Adipocyte (in vitro differentiated cells): ENCODE results near the gene INPP4A.

Experiments used
- DNase-seq: peaks from one replicate; pipeline ENCODE4 v3.0.0-alpha.2; 2015; ENCODE audit warnings: low read depth
- H3K27me3 ChIP-seq: replicated peaks from 2 replicates; pipeline ENCODE4 v1.7.0; 2013; ENCODE audit warnings: mild to moderate bottlenecking, low read length, moderate library complexity; ENCODE audit not compliant: control insufficient read depth, insufficient read depth
- H3K36me3 ChIP-seq: 2 replicates; pipeline ENCODE4 v1.7.0; 2013; ENCODE audit warnings: low read length, mild to moderate bottlenecking, moderate library complexity; ENCODE audit not compliant: control insufficient read depth, insufficient read depth, severe bottlenecking
- H3K4me1 ChIP-seq: 2 replicates; pipeline ENCODE4 v1.7.0; 2013; ENCODE audit warnings: mild to moderate bottlenecking, low read length, moderate library complexity; ENCODE audit not compliant: control insufficient read depth, insufficient read depth
- H3K4me3 ChIP-seq: 2 replicates; pipeline ENCODE4 v1.7.0; 2013; ENCODE audit warnings: mild to moderate bottlenecking, low read length, moderate library complexity
- H3K9ac ChIP-seq: 2 replicates; pipeline ENCODE4 v1.7.0; 2013; ENCODE audit warnings: mild to moderate bottlenecking, low read length, moderate library complexity
- H3K9me3 ChIP-seq: 2 replicates; pipeline ENCODE4 v1.7.0; 2013; ENCODE audit warnings: mild to moderate bottlenecking, low read length, moderate library complexity; ENCODE audit not compliant: control insufficient read depth

The INPP4A gene

GRCh38 chr2:98463551-98463971 lies 18.9 kb downstream of the INPP4A start:
- Histone ChIP-seq H3K4me3 (no peak overlapping the region), H3K4me1 (peaks cover 7% of the 10 kb centered on the region), H3K9me3 (no peaks in the 10 kb centered on the region), H3K27me3 (no peaks in the 10 kb centered on the region), H3K36me3 (no peaks in the 10 kb centered on the region), H3K9ac (no peak overlapping the region)
- DNase-seq, result no peak

GRCh38 chr2:98463988-98464771 lies 19.5 kb downstream of the INPP4A start:
- Histone ChIP-seq H3K36me3 (no peaks in the 10 kb centered on the region), H3K9me3 (no peaks in the 10 kb centered on the region), H3K4me1 (peaks cover 7% of the 10 kb centered on the region), H3K9ac (no peak overlapping the region), H3K27me3 (no peaks in the 10 kb centered on the region), H3K4me3 (no peak overlapping the region)
- no peak for DNase-seq

GRCh38 chr2:98464772-98465310 lies 20.2 kb downstream of the INPP4A start:
- DNase-seq, result no peak
- Histone ChIP-seq H3K4me3 (no peak overlapping the region), H3K27me3 (no peaks in the 10 kb centered on the region), H3K9me3 (no peaks in the 10 kb centered on the region), H3K9ac (no peak overlapping the region), H3K36me3 (no peaks in the 10 kb centered on the region), H3K4me1 (peaks cover under 1% of the 10 kb centered on the region)

- no peaks in the 10 kb centered on the region for H3K9me3 ChIP-seq
- H3K4me1 ChIP-seq, result no peaks in the 10 kb centered on the region
- no peak overlapping the region for H3K9ac ChIP-seq
- H3K36me3 ChIP-seq, result no peaks in the 10 kb centered on the region
- no peaks in the 10 kb centered on the region for H3K27me3 ChIP-seq
- no peak overlapping the region for H3K4me3 ChIP-seq
- DNase-seq, result no peak
Observed at GRCh38 chr2:98465456-98466226, 21.0 kb downstream of the INPP4A start.

- Histone ChIP-seq H3K9ac (no peak overlapping the region), H3K4me1 (no peaks in the 10 kb centered on the region), H3K27me3 (no peaks in the 10 kb centered on the region), H3K4me3 (no peak overlapping the region), H3K9me3 (no peaks in the 10 kb centered on the region), H3K36me3 (no peaks in the 10 kb centered on the region)
- no peak for DNase-seq
Observed at GRCh38 chr2:98467082-98467536, 22.5 kb downstream of the INPP4A start.

GRCh38 chr2:98467652-98468051 lies 23.0 kb downstream of the INPP4A start:
- no peak for DNase-seq
- Histone ChIP-seq H3K9ac (no peak overlapping the region), H3K9me3 (no peaks in the 10 kb centered on the region), H3K4me1 (no peaks in the 10 kb centered on the region), H3K4me3 (no peak overlapping the region), H3K36me3 (no peaks in the 10 kb centered on the region), H3K27me3 (no peaks in the 10 kb centered on the region)

- Histone ChIP-seq H3K9ac (no peak overlapping the region), H3K4me1 (no peaks in the 10 kb centered on the region), H3K36me3 (no peaks in the 10 kb centered on the region), H3K9me3 (no peaks in the 10 kb centered on the region), H3K27me3 (no peaks in the 10 kb centered on the region), H3K4me3 (no peak overlapping the region)
- no peak for DNase-seq
Observed at GRCh38 chr2:98468621-98469236, 24.1 kb downstream of the INPP4A start.

- H3K9me3 ChIP-seq, result no peaks in the 10 kb centered on the region
- H3K9ac ChIP-seq, result no peak overlapping the region
- no peaks in the 10 kb centered on the region for H3K4me1 ChIP-seq
- no peaks in the 10 kb centered on the region for H3K36me3 ChIP-seq
- H3K4me3 ChIP-seq, result no peak overlapping the region
- H3K27me3 ChIP-seq, result no peaks in the 10 kb centered on the region
- DNase-seq, result no peak
Observed at GRCh38 chr2:98469862-98470544, 25.3 kb downstream of the INPP4A start.

GRCh38 chr2:98470851-98471255 lies 26.2 kb downstream of the INPP4A start:
- Histone ChIP-seq H3K27me3 (no peaks in the 10 kb centered on the region), H3K36me3 (no peaks in the 10 kb centered on the region), H3K4me1 (no peaks in the 10 kb centered on the region), H3K4me3 (no peak overlapping the region), H3K9me3 (no peaks in the 10 kb centered on the region), H3K9ac (no peak overlapping the region)
- DNase-seq, result no peak

- no peaks in the 10 kb centered on the region for H3K36me3 ChIP-seq
- DNase-seq, result no peak
- no peaks in the 10 kb centered on the region for H3K9me3 ChIP-seq
- H3K4me3 ChIP-seq, result no peak overlapping the region
- no peak overlapping the region for H3K9ac ChIP-seq
- H3K27me3 ChIP-seq, result no peaks in the 10 kb centered on the region
- no peaks in the 10 kb centered on the region for H3K4me1 ChIP-seq
Observed at GRCh38 chr2:98471402-98472131, 26.9 kb downstream of the INPP4A start.
